Measurements from ENCODE around the gene FBLL1. TPM values are rescaled to one million over a fixed set of nuclear protein-coding genes. Genes with fewer than 3 reads are reported as not detected.

The FBLL1 gene
- polyA plus RNA-seq, 3 donors = 0.49 to 1.1 (median 0.90) TPM

Other genes starting within 250 kb of the FBLL1 start
- 10 to 100 TPM; 75.6 to 99.8 (median 77.3) TPM for gene WWC1, start 237.7 kb upstream of the FBLL1 start, polyA plus RNA-seq (ENCODE audit: insufficient read length in 3 of 3)
- 10 to 100 TPM; 70.4 to 83.5 (median 82.8) TPM for gene RARS1, start 42.8 kb upstream of the FBLL1 start, polyA plus RNA-seq (ENCODE audit: insufficient read length in 3 of 3)
- 10 to 100 TPM; 48.9 to 71.1 (median 65.4) TPM for gene PANK3, start 50.1 kb downstream of the FBLL1 start, polyA plus RNA-seq (ENCODE audit: insufficient read length in 3 of 3)